ENCODE measurements around the gene DYNC2LI1.

The DYNC2LI1 gene

GRCh38 chr2:43764086-43764705, 9.6 kb upstream of the DYNC2LI1 start:
- DNase-seq, result no peak

DNA sequence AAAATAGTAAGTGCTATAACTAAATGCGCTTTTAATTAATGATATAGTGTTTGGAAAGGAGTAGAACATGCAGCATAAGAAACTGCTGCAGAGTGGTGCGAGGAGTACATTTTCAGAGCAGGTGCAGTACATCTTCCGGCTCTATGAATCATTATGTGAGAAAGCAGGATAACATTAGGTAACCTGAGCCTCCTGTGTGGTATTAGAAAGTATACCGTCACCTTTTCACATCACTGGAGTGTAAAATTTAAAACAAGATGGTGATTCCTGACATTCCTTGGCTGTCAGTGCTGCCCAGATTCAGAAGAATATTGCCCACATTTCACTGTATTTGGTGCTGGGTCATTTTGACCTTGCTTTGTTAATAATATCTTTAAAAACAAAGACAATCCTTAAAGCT, 7.8 kb upstream of the DYNC2LI1 start:
- DNase-seq, result no peak

DNA sequence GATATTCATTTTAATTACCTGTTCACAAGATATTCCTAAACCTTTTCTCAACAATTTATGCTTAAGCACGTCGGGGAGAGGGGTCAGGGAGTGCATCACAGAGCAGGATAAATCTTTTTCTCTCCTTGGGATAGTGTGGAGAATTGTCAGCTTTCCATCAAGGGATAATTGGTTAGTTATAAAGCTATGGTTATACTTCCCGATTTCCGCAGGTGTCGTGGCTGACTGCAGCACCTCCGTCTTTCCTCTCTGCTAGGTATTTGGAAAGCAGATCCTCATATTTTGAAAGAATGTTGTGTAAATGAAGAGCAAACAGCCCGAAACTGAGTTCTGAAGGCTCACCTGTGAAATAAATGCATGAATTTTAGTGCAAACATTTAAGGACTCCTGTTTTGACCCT, 778 bp downstream of the DYNC2LI1 start:
- no peak for DNase-seq

GRCh38 chr2:43776324-43776723, 2.5 kb downstream of the DYNC2LI1 start:
- DNase-seq, result no peak

- DNase-seq, result no peak
These were observed 3.6 kb downstream of the DYNC2LI1 start for GRCh38 chr2:43777306-43777926.

GRCh38 chr2:43778233-43778632, 4.4 kb downstream of the DYNC2LI1 start:
- no peak for DNase-seq

- DNase-seq, result no peak
These were observed 14.1 kb downstream of the DYNC2LI1 start for GRCh38 chr2:43787895-43788294.

- DNase-seq, result no peak
These were observed 14.8 kb downstream of the DYNC2LI1 start for GRCh38 chr2:43788646-43789045.

- no peak for DNase-seq
These were observed 16.3 kb downstream of the DYNC2LI1 start for GRCh38 chr2:43790147-43790546.

DNA sequence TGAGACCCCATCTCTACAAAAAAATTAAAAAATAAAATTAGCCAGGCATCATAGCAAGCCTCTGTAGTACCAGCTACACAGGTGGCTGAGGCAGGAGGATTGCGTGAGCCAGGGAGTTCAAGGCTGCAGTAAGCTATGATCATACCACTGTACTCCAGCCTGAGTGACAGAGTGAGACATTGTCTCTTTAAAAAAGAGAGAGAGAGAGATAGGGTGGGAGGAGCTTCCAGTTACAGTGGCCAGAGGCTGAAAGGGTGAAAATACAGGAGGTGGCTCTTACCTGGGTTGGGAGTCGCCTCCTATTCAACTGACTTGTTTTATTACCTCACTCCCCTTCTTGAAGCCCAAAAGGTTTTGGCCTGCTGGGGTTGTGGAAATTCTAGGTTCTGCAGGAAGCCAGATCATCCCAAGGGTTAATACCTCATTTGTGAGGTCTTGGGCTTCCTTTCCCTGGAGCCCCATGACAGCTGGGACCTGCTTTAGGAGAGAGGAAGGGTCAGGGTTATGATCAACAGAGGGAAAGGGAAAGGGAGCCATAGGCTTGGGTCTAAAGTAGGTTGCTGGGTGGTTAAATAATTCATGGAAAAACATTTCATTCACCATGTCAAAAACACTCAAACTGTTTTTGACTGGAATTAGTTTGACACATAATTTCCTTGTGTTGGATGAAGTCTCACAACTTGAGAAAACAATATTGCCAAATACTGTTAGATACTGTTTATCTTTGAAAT, 17.4 kb downstream of the DYNC2LI1 start:
- no peak for DNase-seq

DNA sequence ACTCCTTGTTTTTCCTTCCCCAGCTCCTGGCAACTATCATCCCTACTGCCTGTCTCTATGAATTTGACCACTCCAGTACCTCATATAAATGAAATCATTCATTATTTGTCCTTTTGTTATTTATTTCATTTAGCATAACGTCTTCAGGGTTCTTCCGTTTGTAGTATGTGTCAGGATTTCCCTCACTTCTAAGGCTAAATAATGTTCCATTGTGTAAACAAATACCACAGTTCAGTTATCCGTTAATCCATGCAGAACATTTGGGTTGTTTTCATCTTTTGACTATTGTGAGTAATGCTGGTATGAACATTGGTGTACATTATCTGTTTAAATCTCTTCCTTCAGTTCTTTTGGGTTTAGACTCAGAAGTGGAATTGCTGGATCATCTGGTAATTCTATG, 18.8 kb downstream of the DYNC2LI1 start:
- DNase-seq, result no peak

DNA sequence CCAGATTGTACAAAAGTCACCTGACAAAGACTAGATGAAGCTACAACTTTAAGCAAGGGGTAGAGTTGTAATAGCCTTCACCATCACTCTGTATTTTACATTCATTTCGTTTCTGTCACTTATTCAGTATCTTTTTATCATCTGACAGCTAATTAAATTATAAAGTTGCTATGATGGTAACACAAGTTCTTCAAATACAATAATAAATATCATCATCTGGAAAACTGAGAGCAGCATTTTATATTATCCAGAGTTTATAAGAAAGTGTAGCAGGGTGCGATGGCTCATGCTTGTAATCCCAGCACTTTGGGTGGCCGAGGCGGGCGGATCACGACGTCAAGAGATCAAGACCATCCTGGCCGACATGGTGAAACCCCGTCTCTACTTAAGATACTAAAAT, 21.1 kb downstream of the DYNC2LI1 start:
- DNase-seq, result no peak

GRCh38 chr2:43796206-43796605, 22.4 kb downstream of the DYNC2LI1 start:
- DNase-seq, result no peak

- DNase-seq, result no peak
These were observed 24.5 kb downstream of the DYNC2LI1 start for GRCh38 chr2:43798300-43798699.

GRCh38 chr2:43800894-43801293, 27.1 kb downstream of the DYNC2LI1 start:
- DNase-seq, result no peak

GRCh38 chr2:43802135-43802534, 28.3 kb downstream of the DYNC2LI1 start:
- no peak for DNase-seq

DNA sequence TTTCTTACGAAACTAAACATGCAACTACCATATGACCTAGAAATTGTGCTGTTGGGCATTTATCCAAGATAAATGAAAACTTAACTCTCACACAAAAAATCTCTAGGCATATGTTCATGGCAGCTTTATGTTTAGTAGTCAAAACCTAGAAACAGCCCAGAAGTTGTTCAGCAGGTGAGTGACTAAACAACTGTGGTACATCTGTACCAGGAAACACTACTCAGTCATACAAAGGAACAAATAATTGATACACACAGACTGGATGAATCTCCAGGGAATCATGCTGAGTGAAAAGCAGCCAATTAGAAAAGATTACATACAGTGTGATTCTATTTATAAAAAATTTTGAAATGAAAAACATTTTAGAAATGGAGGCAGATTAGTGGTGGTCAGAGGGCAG, 29.3 kb downstream of the DYNC2LI1 start:
- no peak for DNase-seq

DNA sequence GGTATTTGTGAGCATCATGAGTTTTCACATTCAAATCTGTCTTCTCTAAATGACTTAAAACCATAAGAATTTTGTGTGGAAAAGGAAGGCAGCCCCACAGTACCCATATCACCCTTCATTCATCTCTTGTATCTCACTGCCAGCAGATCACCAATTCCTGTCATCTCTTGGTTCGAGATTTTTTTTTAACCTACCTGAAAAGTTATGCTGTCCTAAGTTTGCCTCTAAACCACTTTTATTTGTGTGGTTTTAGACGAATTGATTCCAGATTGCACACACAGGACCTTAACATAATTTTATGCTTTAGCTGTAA, 32.8 kb downstream of the DYNC2LI1 start:
- DNase-seq, result no peak

DNA sequence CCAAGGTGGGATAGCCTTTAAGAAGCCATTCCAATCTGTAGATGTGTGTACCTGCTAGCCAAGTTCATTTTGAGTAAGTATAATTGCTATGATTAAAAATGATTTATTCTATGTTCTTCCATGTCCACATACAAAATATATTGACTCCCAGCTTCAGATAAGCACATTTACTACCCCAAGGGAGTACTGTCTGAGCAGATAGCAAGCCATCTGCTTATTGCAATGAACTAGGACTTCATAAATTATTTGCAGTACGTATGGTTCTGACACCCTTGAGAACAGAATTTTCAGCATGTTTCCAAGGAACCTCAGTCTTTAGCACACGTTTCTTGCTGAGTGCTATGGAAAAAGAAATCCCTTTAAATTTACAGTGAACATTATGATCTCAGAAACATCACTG, 36.6 kb downstream of the DYNC2LI1 start:
- no peak for DNase-seq

DNA sequence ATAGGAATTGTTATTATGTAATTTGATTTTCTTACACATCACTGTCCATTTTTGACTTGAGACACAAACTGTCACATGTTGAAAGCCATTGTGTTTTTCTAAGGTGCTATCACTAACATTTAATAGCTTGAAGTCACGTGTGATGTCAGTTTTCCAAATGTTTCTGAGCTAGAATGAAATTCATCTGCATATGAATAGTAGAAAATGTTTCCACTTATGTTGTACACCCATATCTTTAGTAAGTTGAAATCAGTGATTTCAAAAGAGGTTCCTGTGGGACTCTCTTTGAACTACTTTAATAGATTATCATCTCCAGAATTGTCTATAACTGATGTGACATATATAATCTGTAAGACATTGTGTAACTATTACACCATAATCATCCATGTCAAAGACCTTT, 37.0 kb downstream of the DYNC2LI1 start:
- no peak for DNase-seq

DNA sequence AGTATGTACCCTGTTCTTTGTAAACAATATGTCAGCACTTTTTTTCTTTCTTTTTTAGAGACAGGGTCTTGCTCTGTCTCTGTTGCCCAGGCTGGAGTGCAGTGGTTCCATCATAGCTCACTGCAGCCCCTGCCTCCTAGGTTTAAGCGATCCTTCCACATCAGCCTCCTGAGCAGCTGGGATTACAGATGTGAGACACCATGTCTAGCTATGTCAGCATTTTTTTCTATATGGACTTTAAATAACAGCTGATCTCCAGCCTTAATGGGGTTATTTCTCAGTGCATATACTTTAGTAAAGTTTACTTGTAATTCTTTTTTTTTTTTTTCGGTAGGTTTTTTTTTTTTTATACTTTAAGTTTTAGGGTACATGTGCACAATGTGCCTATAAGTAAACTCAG, 38.2 kb downstream of the DYNC2LI1 start:
- no peak for DNase-seq

GRCh38 chr2:43812947-43813346, 39.1 kb downstream of the DYNC2LI1 start:
- DNase-seq, result no peak

DNA sequence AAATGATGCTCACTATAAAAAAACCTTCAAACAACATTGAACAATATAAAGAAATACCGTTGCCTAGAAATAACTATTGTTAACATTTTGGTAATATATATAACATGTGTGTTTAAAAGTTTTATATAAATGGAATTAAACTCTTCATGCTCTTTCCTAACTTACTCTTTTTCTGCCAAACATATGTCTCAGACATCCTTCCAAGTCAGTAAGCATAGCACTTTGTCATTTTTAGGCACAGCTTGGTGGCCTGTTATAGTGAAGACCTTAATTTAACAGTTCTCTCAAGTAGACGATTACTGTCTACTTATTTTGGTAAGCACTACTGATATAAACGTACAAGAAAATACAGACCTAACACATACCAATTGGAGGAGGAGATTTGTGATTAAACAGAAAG, 40.9 kb downstream of the DYNC2LI1 start:
- DNase-seq, result no peak

DNA sequence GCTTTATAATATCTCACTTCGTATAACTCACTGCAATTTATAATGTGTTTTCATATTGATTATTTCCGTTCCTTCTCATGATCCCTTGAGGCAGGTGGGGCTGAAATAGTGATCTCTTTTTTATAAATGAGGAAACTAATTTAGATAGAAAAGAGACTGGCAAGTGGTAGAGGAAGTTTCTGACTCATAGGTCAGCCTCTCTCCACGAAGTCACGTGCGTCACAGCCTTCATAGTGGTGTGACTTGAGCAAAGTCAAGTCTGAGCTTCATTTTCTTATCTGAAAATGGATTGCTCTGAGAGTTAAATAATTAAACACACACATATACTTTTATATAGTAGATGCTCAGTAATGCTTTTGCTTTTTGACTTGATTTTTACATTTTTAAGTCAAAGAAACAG, 44.9 kb downstream of the DYNC2LI1 start:
- DNase-seq, result no peak

Data from activated naive CD4-positive, alpha-beta T cell treated with anti-CD3 and anti-CD28 coated beads, Interleukin-2, amount 50 U/mL, for 16 hours (primary cell).